LNCaP clone FGC (cell line): ENCODE measurements around the gene TP53I11.

ENCODE experiments used
- DNase-seq: peaks from one replicate; pipeline ENCODE4 v3.0.0-alpha.2; 2011; ENCODE audit warnings: low read depth
- H3K4me3 ChIP-seq: 2 replicates; pipeline ENCODE4 v1.5.1; 2011; ENCODE audit warnings: mild to moderate bottlenecking, low read depth, low read length, control low read depth
- TF ChIP-seq, protein P1 (sequence below): IDR thresholded peaks from 2 replicates; pipeline ENCODE4 v1.5.1; 2012; ENCODE audit warnings: mild to moderate bottlenecking; ENCODE audit not compliant: control insufficient read depth, insufficient read depth; ENCODE audit errors: extremely low read depth

TP53I11 gene

DNA sequence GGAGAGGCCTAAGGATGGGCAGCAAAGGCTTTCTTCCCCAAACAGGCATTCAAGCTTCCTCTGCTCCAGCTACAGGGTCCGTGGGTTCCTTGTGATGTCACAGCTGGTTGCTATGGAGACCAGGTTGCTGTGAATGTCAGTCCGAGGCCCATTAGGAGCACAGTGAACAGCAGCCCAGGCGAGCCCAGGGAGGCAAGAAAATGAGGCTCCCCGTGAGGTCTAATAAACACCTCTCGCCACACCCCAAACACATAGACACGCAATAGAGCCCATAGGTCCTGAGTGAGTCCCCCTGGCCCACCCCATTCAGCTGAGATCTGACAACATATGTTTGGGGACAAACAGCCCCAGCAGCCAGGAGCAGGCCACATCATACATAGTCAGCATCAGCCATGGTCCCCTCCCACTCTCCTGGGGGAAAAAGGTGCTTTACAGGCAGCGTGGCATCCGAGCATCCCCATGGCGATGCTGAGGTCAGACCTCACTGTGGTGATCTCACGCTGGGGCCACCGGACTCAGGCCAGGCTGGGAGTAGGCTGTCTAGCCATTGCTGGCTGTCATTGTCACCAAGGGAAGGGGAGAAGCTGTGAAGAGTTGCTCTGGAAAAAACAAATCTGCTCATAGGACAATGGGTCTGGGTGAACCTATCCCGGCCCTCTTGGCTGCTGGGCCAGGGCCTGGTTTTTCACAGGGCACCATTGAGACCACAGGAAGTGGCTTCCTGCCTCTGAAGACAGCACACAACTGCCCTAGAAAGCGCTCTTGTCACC is 23.1 kb upstream of the TP53I11 start:
- H3K4me3 ChIP-seq = no peak overlapping the region
- TF ChIP-seq, protein P1, sequence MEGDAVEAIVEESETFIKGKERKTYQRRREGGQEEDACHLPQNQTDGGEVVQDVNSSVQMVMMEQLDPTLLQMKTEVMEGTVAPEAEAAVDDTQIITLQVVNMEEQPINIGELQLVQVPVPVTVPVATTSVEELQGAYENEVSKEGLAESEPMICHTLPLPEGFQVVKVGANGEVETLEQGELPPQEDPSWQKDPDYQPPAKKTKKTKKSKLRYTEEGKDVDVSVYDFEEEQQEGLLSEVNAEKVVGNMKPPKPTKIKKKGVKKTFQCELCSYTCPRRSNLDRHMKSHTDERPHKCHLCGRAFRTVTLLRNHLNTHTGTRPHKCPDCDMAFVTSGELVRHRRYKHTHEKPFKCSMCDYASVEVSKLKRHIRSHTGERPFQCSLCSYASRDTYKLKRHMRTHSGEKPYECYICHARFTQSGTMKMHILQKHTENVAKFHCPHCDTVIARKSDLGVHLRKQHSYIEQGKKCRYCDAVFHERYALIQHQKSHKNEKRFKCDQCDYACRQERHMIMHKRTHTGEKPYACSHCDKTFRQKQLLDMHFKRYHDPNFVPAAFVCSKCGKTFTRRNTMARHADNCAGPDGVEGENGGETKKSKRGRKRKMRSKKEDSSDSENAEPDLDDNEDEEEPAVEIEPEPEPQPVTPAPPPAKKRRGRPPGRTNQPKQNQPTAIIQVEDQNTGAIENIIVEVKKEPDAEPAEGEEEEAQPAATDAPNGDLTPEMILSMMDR = no peak
- DNase-seq = no peak

DNA sequence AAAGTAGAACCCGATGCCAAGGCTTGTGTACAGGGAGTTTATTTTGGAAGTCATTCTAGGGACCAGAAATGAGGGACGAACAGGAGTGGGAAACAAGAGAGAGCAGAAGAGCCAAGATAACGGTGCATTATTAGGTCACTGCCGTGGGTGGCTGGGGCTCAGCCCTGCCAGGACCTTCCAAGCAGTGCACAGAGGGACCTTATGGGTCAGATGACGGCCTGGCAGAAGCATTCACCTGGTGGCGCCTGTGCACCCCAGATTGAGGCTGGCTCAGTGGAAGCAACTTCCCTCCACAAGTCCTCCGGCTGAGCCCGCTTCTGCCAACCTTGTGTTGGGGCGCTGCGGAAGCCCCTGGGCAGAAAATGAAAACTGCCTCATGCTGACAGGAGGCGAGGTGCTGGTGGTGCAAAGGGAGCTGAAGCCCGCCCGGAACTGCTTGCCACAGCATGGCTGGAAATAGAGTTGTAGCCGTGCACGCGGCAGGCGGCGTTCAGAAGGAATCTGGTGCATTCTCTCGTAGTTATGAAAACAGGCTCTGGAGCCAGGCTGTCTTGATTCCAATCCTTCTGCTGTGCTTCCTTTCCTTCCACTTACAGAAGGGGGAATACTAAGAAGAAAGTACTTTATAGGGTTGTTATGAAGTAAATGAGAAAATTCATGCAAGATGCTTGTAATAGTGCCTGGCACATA is 22.2 kb upstream of the TP53I11 start:
- H3K4me3 ChIP-seq = no peak overlapping the region
- no peak for DNase-seq
- TF ChIP-seq, protein P1 = no peak

DNA sequence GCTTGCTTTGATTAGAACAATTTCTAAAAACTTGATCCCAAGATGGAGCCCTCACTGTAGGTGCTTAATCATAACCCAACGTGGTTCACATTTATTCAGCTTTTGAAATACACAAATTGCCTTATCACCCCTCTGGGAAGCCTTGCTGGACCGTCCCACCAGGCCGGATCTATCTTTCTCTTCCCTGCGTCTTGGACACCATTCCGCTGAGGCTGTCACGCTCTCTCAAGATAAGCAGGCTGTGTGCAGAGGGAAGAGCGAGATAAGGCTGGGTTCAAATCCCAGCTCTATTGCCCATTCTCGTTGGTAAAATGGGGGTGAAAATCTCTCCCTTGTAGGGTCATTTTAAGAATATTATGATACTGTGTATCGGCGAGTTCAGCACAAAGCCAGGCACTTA is 20.5 kb upstream of the TP53I11 start:
- TF ChIP-seq, protein P1 = no peak
- H3K4me3 ChIP-seq = no peak overlapping the region
- DNase-seq = no peak

DNA sequence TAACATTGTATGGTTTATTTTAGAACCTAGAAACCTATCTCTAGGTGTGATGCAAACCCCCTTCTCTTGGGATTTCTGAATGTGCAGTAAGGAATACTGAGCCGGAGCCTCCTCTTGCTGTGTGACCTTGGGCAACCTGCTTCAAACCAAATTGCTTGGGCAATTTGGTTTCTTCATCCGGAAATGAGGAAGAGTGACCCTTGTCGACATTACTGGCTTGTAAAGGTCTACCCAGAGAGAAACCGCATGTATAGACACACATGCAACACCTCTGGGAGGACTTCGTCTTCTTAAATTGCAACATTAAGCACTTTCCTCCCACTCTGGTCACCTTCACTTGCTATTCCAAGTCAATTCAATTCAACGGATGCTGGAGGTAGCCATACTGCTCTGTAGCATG is 19.6 kb upstream of the TP53I11 start:
- no peak for DNase-seq
- no peak overlapping the region for H3K4me3 ChIP-seq
- TF ChIP-seq, protein P1 = no peak

DNA sequence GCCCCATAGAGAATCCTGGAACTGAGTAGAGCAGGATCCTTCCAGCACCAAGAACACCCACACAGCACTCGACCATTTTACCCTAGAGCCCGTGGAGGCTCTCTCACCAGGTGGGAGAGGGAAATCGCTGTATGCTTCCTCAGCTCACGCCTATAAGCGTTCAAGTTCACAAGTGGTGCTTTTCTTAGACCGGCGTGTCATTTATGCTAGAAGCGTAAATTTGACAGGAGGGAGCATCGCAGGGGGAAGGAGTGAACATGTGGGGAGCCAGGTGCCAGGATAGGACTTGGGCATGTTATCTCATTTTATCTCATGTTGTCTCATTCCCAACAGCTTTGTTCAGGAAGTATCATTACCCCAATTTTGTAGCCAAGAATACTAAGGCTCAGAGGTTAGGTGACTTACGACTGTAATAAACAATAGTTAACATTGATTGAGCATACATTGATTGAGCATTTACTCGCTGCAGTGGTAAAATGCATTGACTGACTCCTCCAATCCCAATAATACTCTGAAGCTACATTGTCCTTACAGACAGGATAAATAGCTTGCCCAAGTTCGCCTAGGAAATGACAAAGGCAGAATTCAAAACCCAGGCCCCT is 19.1 kb upstream of the TP53I11 start:
- TF ChIP-seq, protein P1 = no peak
- DNase-seq = no peak
- no peak overlapping the region for H3K4me3 ChIP-seq

DNA sequence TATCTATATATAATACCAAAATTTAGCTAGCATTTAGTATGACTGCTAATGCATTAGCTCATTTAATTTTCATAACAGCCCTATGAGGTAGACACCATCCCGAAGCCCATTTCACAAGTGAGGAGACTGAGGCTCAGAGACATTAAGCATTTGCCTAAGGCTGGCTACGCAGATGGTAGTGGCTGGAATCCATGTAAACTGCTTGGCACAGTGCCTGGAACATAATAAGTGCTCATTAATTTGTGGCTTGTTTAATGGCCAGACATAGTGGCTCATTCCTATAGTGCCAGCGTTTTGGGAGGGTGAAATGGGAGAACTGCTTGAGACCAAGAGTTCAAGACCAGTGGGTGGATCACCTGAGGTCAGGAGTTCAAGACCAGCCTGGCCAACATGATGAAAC is 17.8 kb upstream of the TP53I11 start:
- H3K4me3 ChIP-seq = no peak overlapping the region
- TF ChIP-seq, protein P1 = no peak
- DNase-seq = no peak
